Mesenchymal stem cell (in vitro differentiated cells and primary cell): ENCODE results near the gene BEGAIN.

Experiments used
- DNase-seq: peaks from one replicate; pipeline ENCODE4 v3.0.0-alpha.2; 2013
- H2AFZ ChIP-seq: one replicate; pipeline ENCODE4 v1.6.1; 2013; ENCODE audit warnings: low read depth, mild to moderate bottlenecking, control low read depth, inconsistent platforms, low read length, moderate library complexity
- H2AK5ac ChIP-seq: 2 replicates; pipeline ENCODE4 v1.6.1; 2013; ENCODE audit warnings: low read length, moderate library complexity, mild to moderate bottlenecking, inconsistent platforms; ENCODE audit not compliant: severe bottlenecking
- H2BK120ac ChIP-seq: one replicate; pipeline ENCODE4 v1.6.1; 2013; ENCODE audit warnings: low read depth, mild to moderate bottlenecking, inconsistent platforms, low read length, moderate library complexity
- H2BK12ac ChIP-seq, 2 experiments: one replicate each; pipeline ENCODE4 v1.6.1; 2013; ENCODE audit warnings: inconsistent platforms in 2 of 2, low read length in 2 of 2, mild to moderate bottlenecking in 2 of 2, moderate library complexity in 2 of 2, control low read depth in 1 of 2
- H2BK15ac ChIP-seq: one replicate; pipeline ENCODE4 v1.6.1; 2013; ENCODE audit warnings: mild to moderate bottlenecking, low read depth, inconsistent platforms; ENCODE audit not compliant: poor library complexity, severe bottlenecking
- H2BK5ac ChIP-seq: 2 replicates; pipeline ENCODE4 v1.6.1; 2013; ENCODE audit warnings: low read depth, mild to moderate bottlenecking, low read length, control low read depth, inconsistent platforms; ENCODE audit not compliant: poor library complexity, severe bottlenecking
- H3K14ac ChIP-seq, 2 experiments: one replicate each; pipeline ENCODE4 v1.6.1; 2013; ENCODE audit warnings: inconsistent platforms in 2 of 2, low read length in 2 of 2, control low read depth in 1 of 2, mild to moderate bottlenecking in 1 of 2, moderate library complexity in 1 of 2
- H3K18ac ChIP-seq, 2 experiments: one replicate each; pipeline ENCODE4 v1.6.1; 2013; ENCODE audit warnings: inconsistent platforms in 2 of 2, low read length in 2 of 2, control low read depth in 1 of 2, low read depth in 1 of 2, mild to moderate bottlenecking in 1 of 2
- H3K23ac ChIP-seq, 2 experiments: one replicate each; pipeline ENCODE4 v1.6.1; 2013; ENCODE audit warnings: inconsistent platforms in 2 of 2, low read length in 2 of 2, mild to moderate bottlenecking in 2 of 2, moderate library complexity in 2 of 2, control low read depth in 1 of 2
- H3K27ac ChIP-seq: 2 replicates; pipeline ENCODE4 v1.5.1; 2013; ENCODE audit warnings: mild to moderate bottlenecking, moderate library complexity, low read length, control low read depth, inconsistent platforms; ENCODE audit not compliant: poor library complexity, severe bottlenecking
- H3K27me3 ChIP-seq, 2 experiments: 2 replicates each; pipeline versions ENCODE4 v1.6.1 to v1.7.0; 2013; ENCODE audit warnings: low read length in 2 of 2, mild to moderate bottlenecking in 2 of 2, moderate library complexity in 2 of 2, control low read depth in 1 of 2, inconsistent platforms in 1 of 2; ENCODE audit not compliant: control insufficient read depth in 1 of 2, insufficient read depth in 1 of 2
- H3K36me3 ChIP-seq, 2 experiments: 2 replicates each; pipeline versions ENCODE4 v1.6.1 to v1.7.0; 2013; ENCODE audit warnings: low read length in 2 of 2, control low read depth in 1 of 2, inconsistent platforms in 1 of 2, low read depth in 1 of 2, mild to moderate bottlenecking in 1 of 2; ENCODE audit not compliant: insufficient read depth in 2 of 2, control insufficient read depth in 1 of 2
- H3K4ac ChIP-seq, 2 experiments: one replicate each; pipeline ENCODE4 v1.6.1; 2013; ENCODE audit warnings: inconsistent platforms in 2 of 2, low read length in 2 of 2, mild to moderate bottlenecking in 2 of 2, moderate library complexity in 2 of 2, control low read depth in 1 of 2, low read depth in 1 of 2
- H3K4me1 ChIP-seq: 2 replicates; pipeline ENCODE4 v1.6.1; 2013; ENCODE audit warnings: low read depth, low read length, control low read depth; ENCODE audit not compliant: control insufficient read depth, insufficient read depth
- H3K4me2 ChIP-seq: 2 replicates; pipeline ENCODE4 v1.6.1; 2013; ENCODE audit warnings: low read length, mild to moderate bottlenecking, inconsistent platforms; ENCODE audit not compliant: poor library complexity, severe bottlenecking
- H3K4me3 ChIP-seq, 2 experiments: 2 replicates each; pipeline versions ENCODE4 v1.5.1 to v1.7.0; 2013; ENCODE audit warnings: low read length in 2 of 2, mild to moderate bottlenecking in 2 of 2, control low read depth in 1 of 2, low read depth in 1 of 2; ENCODE audit not compliant: insufficient read depth in 1 of 2
- H3K79me1 ChIP-seq: replicated peaks from 2 replicates; pipeline ENCODE4 v1.6.1; 2013; ENCODE audit warnings: mild to moderate bottlenecking, control low read depth, low read length, inconsistent platforms; ENCODE audit not compliant: poor library complexity, severe bottlenecking
- H3K9ac ChIP-seq: 2 replicates; pipeline ENCODE4 v1.7.0; 2013; ENCODE audit warnings: mild to moderate bottlenecking, low read length, moderate library complexity
- H3K9me3 ChIP-seq: 2 replicates; pipeline ENCODE4 v1.7.0; 2013; ENCODE audit warnings: mild to moderate bottlenecking, low read length; ENCODE audit not compliant: control insufficient read depth
- H4K8ac ChIP-seq: one replicate; pipeline ENCODE4 v1.6.1; 2013; ENCODE audit warnings: inconsistent platforms, mild to moderate bottlenecking, low read length, moderate library complexity
- H4K91ac ChIP-seq: one replicate; pipeline ENCODE4 v1.6.1; 2013; ENCODE audit warnings: mild to moderate bottlenecking, low read length, inconsistent platforms
- WGBS: methylation state at CpG from one replicate; pipeline ENCODE4 v1.1.7; 2013; ENCODE audit warnings: mixed read lengths; 5-methylcytosine and 5-hydroxymethylcytosine counted together

BEGAIN gene

DNA sequence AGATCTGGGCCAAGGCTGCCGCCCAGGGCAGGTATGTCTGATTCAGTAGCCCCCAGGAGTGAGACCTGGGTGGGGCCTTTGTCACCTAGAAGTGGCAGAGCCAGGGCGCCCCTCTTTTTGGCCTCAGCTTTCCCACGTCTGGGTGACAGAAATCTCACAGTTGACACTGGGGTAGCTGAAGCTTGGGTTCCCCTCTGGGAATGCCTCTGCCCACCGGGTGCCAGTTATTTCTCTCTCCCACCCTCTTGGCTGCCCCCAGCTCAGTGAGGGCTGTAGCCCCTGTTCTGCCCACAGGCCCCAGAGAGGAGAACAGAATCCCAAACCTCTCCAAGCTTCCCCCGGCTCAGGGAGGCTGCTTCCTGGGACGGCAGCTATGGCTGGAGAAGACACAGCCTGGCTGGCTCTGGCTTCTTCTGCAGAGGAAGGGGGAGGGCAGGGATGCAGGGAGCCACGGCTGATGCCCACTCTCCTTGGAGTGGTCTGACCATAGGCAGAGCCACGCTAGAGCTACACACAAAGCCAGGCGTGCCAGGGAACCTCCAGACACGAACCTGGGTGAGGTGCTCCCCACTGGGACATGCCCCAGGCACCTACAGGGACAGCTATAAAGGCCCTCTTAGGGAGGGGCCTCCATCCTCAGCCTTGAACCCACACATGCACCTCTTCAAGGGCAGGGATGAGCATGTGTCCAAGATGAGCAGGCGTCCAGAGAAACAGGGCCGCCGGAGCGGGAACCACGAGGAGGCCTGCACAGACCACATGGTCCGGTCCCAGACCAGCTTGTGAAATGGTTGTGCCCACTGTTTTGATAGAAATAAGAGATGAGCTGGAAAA lies 51.7 kb downstream of the BEGAIN start:
- peak overlapping the region in 1 of 2 experiments; percentile 69 for H3K14ac ChIP-seq
- H2BK12ac ChIP-seq, result no peak overlapping the region
- H3K18ac ChIP-seq, result no peak overlapping the region
- no peaks in the 10 kb centered on the region for H3K79me1 ChIP-seq
- H3K27ac ChIP-seq, result no peak overlapping the region
- H3K36me3 ChIP-seq, result peaks cover 0 to 73% of the 10 kb centered on the region in 2 experiments
- no peaks in the 10 kb centered on the region for H3K27me3 ChIP-seq
- H3K9ac ChIP-seq, result no peak overlapping the region
- H2BK15ac ChIP-seq, result no peak overlapping the region
- no peak overlapping the region for H2AFZ ChIP-seq
- no peak overlapping the region for H2BK5ac ChIP-seq
- no peak overlapping the region for H3K4me3 ChIP-seq
- peak overlapping the region; percentile 37 for H2AK5ac ChIP-seq
- H3K4me2 ChIP-seq, result no peak overlapping the region
- H3K9me3 ChIP-seq, result no peaks in the 10 kb centered on the region
- DNase-seq, result no peak
- H3K4ac ChIP-seq, result no peak overlapping the region
- 92% methylated on average over 16 of the region's 16 CpGs for WGBS
- peaks cover 27% of the 10 kb centered on the region for H3K4me1 ChIP-seq
- no peak overlapping the region for H3K23ac ChIP-seq
- H4K8ac ChIP-seq, result no peak overlapping the region
- H4K91ac ChIP-seq, result no peak overlapping the region
- H2BK120ac ChIP-seq, result no peak overlapping the region

DNA sequence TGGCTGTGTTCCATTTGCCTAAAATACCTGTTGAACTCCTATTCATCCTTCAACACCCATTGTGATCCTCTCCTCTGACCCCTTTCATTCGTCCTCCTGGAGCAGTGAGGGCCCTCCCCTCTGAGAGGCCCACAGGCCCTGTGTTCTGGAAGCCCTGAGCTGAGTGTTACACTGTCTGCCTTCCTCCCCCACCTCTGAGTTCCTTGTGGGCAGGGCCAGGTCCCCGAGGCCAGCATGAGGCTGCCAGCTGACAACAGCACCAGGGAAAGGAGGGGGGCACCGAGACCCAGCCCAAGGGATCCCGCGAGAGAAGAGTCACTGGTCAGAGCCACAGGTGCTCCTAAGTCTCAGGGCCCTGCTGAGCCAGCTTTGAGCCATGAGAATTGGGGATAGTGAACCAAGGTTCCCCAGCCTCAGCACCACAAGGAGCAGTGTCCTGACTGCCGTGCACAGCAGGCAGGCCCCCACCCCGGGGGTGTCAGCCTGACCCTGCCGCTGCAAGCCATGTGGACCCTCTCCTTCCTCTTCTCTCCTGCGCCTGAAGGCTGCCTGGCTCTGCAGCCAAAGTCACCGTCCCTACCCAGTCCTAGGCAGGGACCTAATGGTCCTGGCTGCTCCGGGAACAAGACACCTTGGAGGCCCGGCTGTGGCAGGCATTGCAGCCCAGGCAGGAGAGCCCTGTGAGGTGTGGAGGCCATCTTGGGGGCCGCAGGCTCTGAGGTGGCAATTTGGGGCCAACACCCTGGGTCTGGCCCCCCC lies 52.5 kb downstream of the BEGAIN start:
- Histone ChIP-seq H3K18ac (peak overlapping the region in 1 of 2 experiments; percentile 18), H2AK5ac (no peak overlapping the region), H4K8ac (no peak overlapping the region), H2BK5ac (no peak overlapping the region), H2BK12ac (no peak overlapping the region), H3K4me2 (no peak overlapping the region), H3K27ac (no peak overlapping the region), H3K27me3 (no peaks in the 10 kb centered on the region), H2AFZ (no peak overlapping the region), H2BK15ac (no peak overlapping the region), H3K9me3 (no peaks in the 10 kb centered on the region), H3K23ac (no peak overlapping the region), H3K14ac (no peak overlapping the region), H3K36me3 (peaks cover 0 to 73% of the 10 kb centered on the region in 2 experiments), H3K9ac (no peak overlapping the region), H3K4me3 (no peak overlapping the region), H3K4ac (peak overlapping the region in 1 of 2 experiments; percentile 35), H3K79me1 (no peaks in the 10 kb centered on the region), H4K91ac (no peak overlapping the region), H3K4me1 (peaks cover 27% of the 10 kb centered on the region), H2BK120ac (no peak overlapping the region)
- DNase-seq, result peak; percentile 6
- 79% methylated on average over 13 of the region's 13 CpGs for WGBS

DNA sequence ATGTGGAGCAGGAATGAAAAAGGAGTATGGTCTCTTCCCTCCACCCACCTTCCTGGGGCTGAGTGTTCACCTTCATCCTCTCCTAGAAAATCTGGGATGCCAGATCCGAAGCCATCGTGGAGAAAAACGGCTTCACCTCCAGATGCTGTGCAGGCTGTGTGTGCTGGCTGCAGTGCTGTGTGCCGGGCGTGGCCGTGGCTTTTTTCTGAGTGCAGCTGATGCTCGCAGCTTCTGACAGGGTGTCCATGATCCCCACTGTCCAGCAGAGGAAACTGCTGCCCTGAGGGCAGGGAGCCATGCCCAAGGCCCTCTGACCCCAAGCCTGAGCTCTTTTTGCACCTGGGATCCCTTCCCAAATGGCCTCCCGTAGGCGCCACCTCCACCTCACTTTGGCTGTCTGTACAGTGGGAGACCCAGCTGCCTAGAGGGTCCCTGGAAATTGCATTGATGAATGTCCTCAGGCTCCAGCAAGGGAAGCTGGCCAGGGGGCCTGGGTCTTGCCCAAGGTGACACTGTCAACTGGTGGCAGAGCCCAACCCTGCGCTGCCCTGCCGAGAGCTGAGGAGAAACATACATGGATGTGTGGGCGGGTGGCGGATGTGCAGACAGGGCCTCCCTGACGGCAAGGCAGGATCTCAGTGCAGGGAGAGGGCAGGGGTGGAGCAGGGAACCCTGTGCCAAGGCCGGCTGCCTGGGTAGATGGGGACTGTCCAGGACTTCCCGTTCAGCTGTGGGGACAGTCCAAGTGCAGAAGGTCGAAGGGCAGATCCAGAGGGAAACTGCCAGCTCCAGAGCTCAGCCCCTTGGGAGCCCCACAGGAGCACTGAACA lies 53.3 kb downstream of the BEGAIN start:
- no peak overlapping the region for H2AK5ac ChIP-seq
- 82% methylated on average over 17 of the region's 17 CpGs for WGBS

More for the DNA sequence above, 53.3 kb downstream of the BEGAIN start:
- no peaks in the 10 kb centered on the region for H3K79me1 ChIP-seq
- H3K36me3 ChIP-seq, result peaks cover 0 to 75% of the 10 kb centered on the region in 2 experiments
- no peak overlapping the region for H3K4ac ChIP-seq
- H3K23ac ChIP-seq, result no peak overlapping the region
- H4K91ac ChIP-seq, result no peak overlapping the region
- H3K27ac ChIP-seq, result no peak overlapping the region
- no peak overlapping the region for H2AFZ ChIP-seq
- H3K9ac ChIP-seq, result no peak overlapping the region
- H2BK12ac ChIP-seq, result no peak overlapping the region
- H3K27me3 ChIP-seq, result no peaks in the 10 kb centered on the region
- peak overlapping the region in 1 of 2 experiments; percentile 28 for H3K14ac ChIP-seq
- no peaks in the 10 kb centered on the region for H3K9me3 ChIP-seq
- H3K4me3 ChIP-seq, result no peak overlapping the region
- H4K8ac ChIP-seq, result no peak overlapping the region
- H2BK5ac ChIP-seq, result no peak overlapping the region
- H2BK120ac ChIP-seq, result no peak overlapping the region
- no peak overlapping the region for H2BK15ac ChIP-seq
- no peak overlapping the region for H3K4me2 ChIP-seq
- H3K18ac ChIP-seq, result no peak overlapping the region
- no peak for DNase-seq
- peaks cover 27% of the 10 kb centered on the region for H3K4me1 ChIP-seq
